Epithelial cell of proximal tubule (primary cell): ENCODE results near the gene KMO. TPM values are rescaled to one million over a fixed set of nuclear protein-coding genes. Genes with fewer than 3 reads are reported as not detected.

Source experiments
- DNase-seq: peaks from one replicate; pipeline ENCODE4 v3.0.0-alpha.2; 2011; ENCODE audit warnings: low read depth
- H3K4me3 ChIP-seq: 2 replicates; pipeline ENCODE4 v1.5.1; 2011; ENCODE audit warnings: low read depth, mild to moderate bottlenecking, low read length
- CTCF ChIP-seq: conservative IDR thresholded peaks from 2 replicates; pipeline ENCODE4 v1.5.1; 2012; ENCODE audit warnings: low read depth, mild to moderate bottlenecking, low read length
- total RNA-seq: library from RNA; depleted of rRNA; stranded (reverse); fragments of >200 nt; gene quantifications from 2 replicates; pipeline ENCODE4 v1.2.3, GENCODE V29; 2015

Gene KMO
- total RNA-seq, 1 donor from 2014 or later, result not detected

GRCh38 chr1:241605146-241605805 lies 73.1 kb downstream of the KMO start:
- no peak overlapping the region for H3K4me3 ChIP-seq
- no peak for DNase-seq
- TF ChIP-seq CTCF, result peak; percentile 39

- H3K4me3 ChIP-seq, result no peak overlapping the region
- no peak for TF ChIP-seq CTCF
- DNase-seq, result no peak
These were observed 74.4 kb downstream of the KMO start for GRCh38 chr1:241606544-241606943.

- no peak for DNase-seq
- TF ChIP-seq CTCF, result no peak
- no peak overlapping the region for H3K4me3 ChIP-seq
These were observed 75.3 kb downstream of the KMO start for GRCh38 chr1:241607497-241607896.

GRCh38 chr1:241608379-241609033 lies 76.3 kb downstream of the KMO start:
- DNase-seq, result no peak
- no peak for TF ChIP-seq CTCF
- no peak overlapping the region for H3K4me3 ChIP-seq

- DNase-seq, result no peak
- no peak for TF ChIP-seq CTCF
- H3K4me3 ChIP-seq, result no peak overlapping the region
These were observed 78.1 kb downstream of the KMO start for GRCh38 chr1:241610056-241610815.

- no peak overlapping the region for H3K4me3 ChIP-seq
- no peak for DNase-seq
- peak; percentile 65 for TF ChIP-seq CTCF
These were observed 78.9 kb downstream of the KMO start for GRCh38 chr1:241611063-241611462.
